ENCODE data around the gene CD177.

DNA sequence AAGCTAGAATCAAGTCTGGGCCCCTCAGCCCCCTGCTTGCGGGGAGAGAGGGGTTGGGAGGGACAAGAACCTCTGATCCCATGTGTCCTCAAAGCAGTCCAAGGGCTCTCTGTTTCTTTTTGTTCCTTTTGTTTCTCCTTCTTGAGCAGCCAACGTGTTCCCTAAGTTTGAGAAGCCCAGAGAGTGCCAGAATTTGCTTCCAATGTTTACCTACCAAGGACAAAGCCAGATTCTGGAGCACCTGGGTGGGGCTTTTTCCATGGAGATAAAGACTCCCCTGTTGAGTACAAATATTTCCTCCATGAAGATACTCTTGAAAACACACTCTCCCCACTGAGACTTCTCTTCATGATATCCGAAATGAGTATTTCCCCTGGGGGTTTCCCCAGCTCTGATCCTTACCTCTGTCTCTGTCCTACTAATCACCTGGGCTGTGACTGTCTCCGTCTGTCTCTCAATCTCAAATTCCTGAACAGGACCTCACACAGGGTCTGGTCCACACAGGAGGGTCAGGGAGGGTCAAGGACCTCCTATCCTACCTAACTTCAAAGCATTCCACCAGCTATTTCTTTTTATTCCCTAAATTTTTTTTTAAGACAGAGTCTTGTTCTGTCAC is 27.4 kb downstream of the CD177 start:
- TF ChIP-seq RAD21 (IDR thresholded peaks at IDR 0.05 in 1 of 2, conservative IDR thresholded peaks at IDR 0.05 in 1 of 2; ENCODE audit: low read depth in 2 of 2, low read length in 2 of 2) (no peak), SP1 (IDR thresholded peaks at IDR 0.05; ENCODE audit: low read depth, low read length) (no peak), BRCA1 (IDR thresholded peaks at IDR 0.05; ENCODE audit: low read depth, low read length) (no peak), NRF1 (IDR thresholded peaks at IDR 0.05; ENCODE audit: low read depth, low read length) (no peak), GABPA (IDR thresholded peaks at IDR 0.05; ENCODE audit: borderline replicate concordance, insufficient read depth, low read length) (no peak)
- TF ChIP-seq, protein P1, sequence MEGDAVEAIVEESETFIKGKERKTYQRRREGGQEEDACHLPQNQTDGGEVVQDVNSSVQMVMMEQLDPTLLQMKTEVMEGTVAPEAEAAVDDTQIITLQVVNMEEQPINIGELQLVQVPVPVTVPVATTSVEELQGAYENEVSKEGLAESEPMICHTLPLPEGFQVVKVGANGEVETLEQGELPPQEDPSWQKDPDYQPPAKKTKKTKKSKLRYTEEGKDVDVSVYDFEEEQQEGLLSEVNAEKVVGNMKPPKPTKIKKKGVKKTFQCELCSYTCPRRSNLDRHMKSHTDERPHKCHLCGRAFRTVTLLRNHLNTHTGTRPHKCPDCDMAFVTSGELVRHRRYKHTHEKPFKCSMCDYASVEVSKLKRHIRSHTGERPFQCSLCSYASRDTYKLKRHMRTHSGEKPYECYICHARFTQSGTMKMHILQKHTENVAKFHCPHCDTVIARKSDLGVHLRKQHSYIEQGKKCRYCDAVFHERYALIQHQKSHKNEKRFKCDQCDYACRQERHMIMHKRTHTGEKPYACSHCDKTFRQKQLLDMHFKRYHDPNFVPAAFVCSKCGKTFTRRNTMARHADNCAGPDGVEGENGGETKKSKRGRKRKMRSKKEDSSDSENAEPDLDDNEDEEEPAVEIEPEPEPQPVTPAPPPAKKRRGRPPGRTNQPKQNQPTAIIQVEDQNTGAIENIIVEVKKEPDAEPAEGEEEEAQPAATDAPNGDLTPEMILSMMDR (IDR thresholded peaks at IDR 0.05; ENCODE audit: control extremely low read depth in 1 of 3, insufficient read depth in 1 of 3, low read depth in 1 of 3, low read length in 3 of 3) = no peak
- TF ChIP-seq, protein P2, sequence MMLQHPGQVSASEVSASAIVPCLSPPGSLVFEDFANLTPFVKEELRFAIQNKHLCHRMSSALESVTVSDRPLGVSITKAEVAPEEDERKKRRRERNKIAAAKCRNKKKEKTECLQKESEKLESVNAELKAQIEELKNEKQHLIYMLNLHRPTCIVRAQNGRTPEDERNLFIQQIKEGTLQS (IDR thresholded peaks at IDR 0.05; ENCODE audit: insufficient read depth, low read depth, low read length) = no peak
